GM23248 (cell line): ENCODE data around the gene C1orf21.
"Not testable (repeated sequence)": the region's sequence is repeated elsewhere in the genome, so short reads cannot be mapped to it uniquely, and the experiment has no call there.

Experiments used
- EZH2 ChIP-seq: fragments of 200-600 bp; sonication (generic); IDR thresholded peaks from 2 replicates; pipeline ENCODE4 v1.6.1; 2018; ENCODE audit warnings: antibody characterized with exemption, mild to moderate bottlenecking; ENCODE audit not compliant: insufficient read depth, poor library complexity, severe bottlenecking
- EZH2phosphoT487 ChIP-seq: fragments of 200-600 bp; sonication (generic); IDR thresholded peaks from 2 replicates; pipeline ENCODE4 v1.6.1; 2018; ENCODE audit warnings: antibody characterized with exemption, moderate library complexity, mild to moderate bottlenecking, low read depth; ENCODE audit not compliant: insufficient read depth

GRCh38 chr1:184612229-184612628 lies 225.4 kb downstream of the C1orf21 start:
- TF ChIP-seq EZH2, EZH2phosphoT487: not testable (repeated sequence)
